HG03064 (cell line): ENCODE results near the gene DNAJC7.
"Not testable (repeated sequence)": the region's sequence is repeated elsewhere in the genome, so short reads cannot be mapped to it uniquely, and the experiment has no call there.

Source experiments
- ATAC-seq: cut with Tn5 transposase; IDR thresholded peaks from one replicate; pipeline ENCODE4 v1.9.1; 2021; ENCODE audit warnings: low read depth; ENCODE audit not compliant: unreplicated experiment

The DNAJC7 gene

GRCh38 chr17:41962111-41962510 lies 55.1 kb downstream of the DNAJC7 start:
- no peak for ATAC-seq

DNA sequence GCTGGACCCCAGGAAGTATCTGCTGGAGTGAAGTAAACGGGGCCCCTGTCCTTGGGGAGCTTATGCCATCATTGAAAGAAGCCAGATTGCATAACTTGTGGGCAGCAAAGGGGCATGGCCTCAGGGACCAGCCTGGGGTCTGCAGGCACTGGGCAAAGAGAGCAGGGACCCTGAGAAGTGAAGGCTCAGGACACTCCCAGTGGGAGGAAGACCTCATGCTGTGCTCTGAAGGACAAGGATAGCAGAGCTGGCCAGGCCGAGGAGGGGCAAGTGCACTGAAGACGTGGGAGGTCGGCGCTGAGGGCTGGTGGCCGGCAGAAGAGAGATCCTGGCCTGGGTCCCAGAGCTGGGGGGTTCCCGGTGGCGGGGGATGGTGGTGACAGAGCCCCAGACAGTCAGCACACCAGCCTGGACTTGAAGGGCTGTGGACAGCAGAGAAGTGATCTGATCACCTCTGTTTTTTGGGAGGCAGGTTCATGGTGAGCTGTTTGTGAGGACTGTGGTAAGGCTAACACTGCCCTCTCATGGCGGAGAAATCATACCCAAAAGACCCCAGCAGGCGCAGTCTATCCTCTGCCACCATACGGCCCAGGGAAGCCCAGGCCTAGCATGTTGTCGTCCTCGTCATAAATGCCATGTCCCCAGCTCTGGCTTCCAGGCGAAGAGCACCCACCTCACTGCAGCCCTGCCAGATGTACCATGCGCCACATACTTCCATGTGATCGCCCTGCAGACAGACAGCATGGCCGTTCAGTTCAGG lies 57.7 kb downstream of the DNAJC7 start:
- ATAC-seq = no peak

DNA sequence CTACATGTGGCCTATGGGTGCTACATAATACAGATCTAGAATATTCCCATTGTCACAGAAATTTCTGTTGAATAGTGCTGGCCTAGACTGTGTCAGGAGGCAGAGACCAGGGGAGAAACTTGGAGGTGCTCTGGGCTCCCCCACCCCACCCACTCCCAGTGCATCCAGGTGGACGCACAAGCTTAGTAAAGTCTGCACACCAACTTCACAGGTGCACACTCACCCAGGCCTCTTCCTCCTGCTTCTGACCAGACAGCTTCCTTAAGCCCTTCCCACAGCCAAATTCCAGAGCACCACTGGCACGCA lies 58.3 kb downstream of the DNAJC7 start:
- no peak for ATAC-seq

DNA sequence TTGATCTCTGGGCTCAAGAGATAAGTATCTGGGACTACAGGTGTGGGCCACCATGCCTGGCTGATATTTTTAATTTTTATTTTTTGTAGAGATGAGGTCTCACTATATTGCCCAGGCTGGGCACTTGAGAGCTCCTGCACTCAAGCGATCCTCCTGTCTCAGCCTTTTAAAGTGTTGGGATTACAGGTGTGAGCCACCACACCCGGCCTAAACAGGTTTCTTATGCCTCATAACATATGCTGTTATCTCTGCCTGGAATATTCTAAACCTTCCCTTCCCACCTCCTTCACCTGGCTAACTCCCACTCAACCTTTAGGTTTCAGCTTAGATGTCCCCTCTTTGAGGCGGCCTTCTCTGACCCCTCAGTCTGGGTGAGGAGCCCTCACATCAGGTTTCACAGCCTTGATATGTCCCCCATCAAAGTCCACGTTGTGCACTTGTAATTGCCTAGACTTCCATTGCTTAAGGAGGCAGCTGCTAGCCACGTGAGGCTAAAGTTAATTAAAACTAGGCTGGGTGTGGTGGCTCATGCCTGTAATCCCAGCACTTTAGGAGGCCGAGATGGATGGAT lies 59.3 kb downstream of the DNAJC7 start:
- no peak for ATAC-seq

- no peak for ATAC-seq
These were observed 60.0 kb downstream of the DNAJC7 start for GRCh38 chr17:41957031-41957868.

GRCh38 chr17:41956522-41956921 lies 60.7 kb downstream of the DNAJC7 start:
- ATAC-seq = no peak

GRCh38 chr17:41948762-41949460 lies 68.3 kb downstream of the DNAJC7 start:
- no peak for ATAC-seq

DNA sequence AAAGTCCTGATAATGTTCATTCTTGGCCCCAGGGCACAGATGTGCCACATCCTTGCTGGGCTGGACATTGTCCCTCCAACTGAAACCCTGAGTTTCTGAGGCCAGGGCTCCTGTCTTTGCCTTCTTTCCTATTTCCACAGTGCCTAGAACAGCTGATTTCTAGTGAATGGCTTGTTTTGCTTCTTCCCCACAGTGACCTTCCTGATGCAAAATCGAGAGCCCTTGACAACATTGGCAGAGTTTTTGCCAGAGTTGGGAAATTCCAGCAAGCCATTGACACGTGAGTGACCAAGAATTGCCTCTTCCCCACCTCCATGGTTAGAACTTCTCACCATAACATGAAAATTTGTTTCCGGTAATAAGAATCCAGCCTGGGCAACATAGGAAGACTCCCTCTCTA lies 72.3 kb downstream of the DNAJC7 start:
- no peak for ATAC-seq

DNA sequence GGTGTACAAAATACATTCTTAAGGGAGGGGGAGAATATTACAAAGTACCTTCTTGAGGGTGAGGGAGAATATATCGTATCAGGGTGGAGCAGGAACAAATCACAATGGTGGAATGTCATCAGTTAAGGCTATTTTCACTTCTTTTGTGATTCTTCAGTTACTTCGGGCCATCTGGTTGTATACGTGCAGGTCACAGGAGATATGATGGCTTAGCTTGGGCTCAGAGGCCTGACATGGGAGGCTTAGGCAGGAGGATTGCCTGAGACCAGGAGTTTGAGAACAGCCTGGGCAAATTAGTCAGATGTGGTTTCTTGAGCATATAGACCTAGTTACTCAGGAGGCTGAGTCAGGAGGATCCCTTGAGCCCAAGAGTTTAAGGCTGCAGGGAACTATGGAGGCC lies 73.7 kb downstream of the DNAJC7 start:
- ATAC-seq = no peak

GRCh38 chr17:41942626-41943373 lies 74.4 kb downstream of the DNAJC7 start:
- ATAC-seq = no peak

DNA sequence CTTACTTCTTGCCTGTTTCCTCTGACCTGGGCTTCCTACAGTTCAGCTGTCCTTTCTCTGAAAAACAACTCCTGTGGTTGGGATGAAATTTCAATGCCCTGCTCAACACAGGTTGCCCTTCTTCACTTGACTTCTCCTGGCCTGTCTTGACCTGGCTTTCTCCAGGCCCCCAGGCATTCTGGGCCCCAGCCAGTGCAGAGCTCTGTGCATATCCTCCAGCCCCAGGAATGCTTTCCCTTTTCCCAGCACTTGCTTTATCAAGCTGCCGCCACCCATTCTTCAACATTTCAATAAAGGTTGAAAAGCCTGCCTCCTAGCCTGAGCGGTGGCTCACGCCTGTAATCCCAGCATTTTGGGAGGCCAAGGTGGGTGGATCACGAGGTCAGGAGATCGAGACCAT lies 76.1 kb downstream of the DNAJC7 start:
- no peak for ATAC-seq

DNA sequence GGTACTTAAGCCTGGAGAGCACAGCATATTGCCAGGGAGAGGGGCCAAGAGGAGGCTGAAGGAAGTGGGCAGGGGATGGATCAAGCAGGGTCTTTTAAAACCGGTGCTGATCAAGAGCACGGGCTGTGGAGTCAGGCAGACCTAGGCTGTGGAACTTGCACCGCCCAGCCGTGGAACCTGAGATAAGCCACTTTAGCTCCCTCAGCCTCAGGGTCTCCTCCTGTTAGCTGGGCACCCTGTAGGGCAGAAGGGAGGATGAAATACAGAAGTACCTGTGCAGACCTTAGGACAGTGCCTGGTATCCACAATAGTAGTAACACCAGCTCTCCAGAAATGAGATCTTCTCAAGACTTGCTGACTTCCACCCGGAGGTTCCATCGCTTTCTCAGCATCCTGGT lies 77.5 kb downstream of the DNAJC7 start:
- ATAC-seq = no peak

- no peak for ATAC-seq
These were observed 78.1 kb downstream of the DNAJC7 start for GRCh38 chr17:41939044-41939692.

DNA sequence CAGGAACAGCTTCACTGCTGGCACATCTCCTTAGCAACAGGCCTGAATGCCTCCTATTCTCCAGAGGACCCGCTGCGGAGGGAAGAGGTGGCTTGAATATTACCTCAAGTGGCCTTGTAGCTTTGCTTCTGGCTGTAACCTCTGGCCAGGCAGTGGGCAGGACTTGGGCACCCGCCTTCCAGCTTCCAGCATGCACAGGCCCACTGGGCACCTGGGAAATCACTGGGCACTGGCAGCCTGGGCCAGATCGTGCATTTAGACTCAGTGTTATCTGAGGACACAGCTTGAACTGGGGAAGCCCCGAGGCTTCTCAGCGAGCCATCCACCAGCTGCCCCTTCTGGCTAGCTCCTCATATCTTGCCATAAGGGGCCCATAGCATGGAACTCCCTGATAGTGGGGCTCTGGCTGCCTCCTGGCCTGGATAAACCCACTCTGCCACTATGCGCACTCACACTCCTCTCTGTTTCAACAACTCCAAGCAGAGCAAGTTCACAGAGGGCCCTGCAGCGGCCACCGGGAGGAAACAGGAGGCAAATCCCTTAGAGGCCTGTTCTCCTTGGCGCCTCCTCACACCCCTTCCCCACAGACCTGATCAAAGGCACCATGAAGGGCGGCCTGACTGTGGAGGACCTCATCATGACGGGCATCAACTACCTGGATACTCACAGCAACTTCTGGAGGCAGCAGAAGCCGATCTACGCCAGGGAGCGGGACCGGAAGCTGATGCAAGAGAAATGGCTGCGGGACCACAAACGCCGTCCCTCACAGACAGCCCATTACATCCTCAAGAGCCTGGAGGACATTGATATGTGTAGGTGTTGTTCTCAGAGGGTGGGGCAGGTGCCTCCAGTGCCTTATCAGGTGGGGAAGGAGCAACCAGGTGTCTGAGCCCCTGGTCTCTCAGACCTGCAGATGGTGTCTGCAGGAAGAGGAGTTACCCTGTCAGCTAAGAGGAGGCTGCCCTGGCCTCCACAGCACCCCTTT lies 79.0 kb downstream of the DNAJC7 start:
- no peak for ATAC-seq

DNA sequence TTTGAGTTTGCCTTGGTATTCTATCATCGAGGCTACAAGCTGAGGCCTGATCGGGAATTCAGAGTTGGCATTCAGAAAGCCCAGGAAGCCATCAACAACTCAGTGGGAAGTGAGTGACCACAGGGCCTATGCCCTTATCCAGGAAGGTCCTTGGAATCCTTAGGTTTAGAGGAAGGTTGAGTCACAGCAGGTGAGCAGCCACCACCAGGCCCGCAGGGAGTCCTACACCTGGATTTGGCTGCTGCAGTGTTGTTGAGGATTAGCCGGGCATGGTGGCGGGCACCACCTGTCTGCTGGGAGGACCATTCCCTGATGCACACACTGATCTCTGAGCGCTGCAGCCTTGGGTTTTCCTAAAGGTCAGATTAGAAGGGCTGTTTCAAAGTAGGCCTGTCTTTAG lies 81.6 kb downstream of the DNAJC7 start:
- ATAC-seq = no peak

DNA sequence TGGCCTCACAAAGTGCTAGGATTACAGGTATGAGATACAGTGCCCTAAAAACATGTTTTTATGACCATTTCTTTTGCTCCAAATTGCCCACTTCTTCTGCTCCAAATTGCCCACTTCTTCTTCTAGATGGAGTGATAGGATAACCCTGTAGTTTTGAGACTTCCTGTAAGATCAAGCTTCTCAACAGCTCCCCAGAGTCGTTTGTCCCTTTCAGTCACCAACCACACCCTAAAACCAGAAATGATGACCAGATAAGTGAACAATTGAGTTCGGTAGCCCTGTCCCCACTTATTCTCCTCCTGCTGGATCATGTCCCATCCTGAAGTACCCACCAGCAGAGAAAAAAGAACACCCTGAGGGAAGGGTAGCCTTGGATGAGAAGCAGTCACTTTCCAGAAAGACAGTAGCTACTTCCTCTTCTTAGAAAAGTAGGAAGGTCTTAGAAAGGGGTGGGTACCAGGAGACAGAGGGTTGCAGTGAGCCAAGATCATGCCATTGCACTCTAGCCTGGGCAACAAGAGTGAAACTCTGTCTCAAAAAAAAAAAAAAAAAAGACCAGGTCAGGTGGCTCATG lies 84.3 kb downstream of the DNAJC7 start:
- no peak for ATAC-seq

DNA sequence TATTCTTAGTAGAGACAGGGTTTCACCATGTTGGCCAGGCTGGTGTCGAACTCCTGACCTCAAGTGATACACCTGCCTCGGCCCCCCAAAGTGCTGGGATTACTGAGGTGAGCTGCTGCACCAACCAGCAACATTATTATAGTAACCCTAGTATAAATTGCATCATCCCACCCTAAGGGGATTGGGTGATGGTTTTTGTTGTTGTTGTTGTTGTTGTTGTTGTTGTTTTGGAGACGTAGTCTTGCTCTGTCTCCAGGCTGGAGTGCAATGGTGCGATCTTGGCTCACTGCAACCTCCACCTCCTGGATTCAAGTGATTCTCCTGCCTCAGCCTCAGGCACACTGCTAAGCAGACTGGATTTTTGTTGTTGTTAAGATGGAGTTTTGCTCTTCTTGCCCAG lies 85.5 kb downstream of the DNAJC7 start:
- ATAC-seq = not testable (repeated sequence)

DNA sequence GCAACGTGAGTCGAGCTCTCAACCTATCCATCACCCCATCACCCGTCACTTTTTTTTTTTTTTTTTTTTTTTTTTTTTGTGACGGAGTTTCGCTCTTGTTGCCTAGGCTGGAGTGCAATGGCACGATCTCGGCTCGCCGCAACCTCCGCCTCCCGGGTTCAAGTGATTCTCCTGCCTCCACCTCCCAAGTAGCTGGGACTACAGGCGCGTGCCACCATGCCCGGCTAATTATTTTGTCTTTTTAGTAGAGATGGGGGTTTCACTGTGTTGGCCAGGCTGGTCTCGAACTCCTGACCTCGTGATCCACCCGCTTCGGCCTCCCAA lies 86.4 kb downstream of the DNAJC7 start:
- ATAC-seq = not testable (repeated sequence)
